GM12878 (cell line): ENCODE measurements around the gene POLRMT. TPM values are rescaled to one million over a fixed set of nuclear protein-coding genes. Genes with fewer than 3 reads are reported as not detected.
A peak's percentile ranks its signal among the peaks of the same experiment; 100 is the strongest.

Experiments
- ATAC-seq: fragments of 200-7000 bp; cut with Tn5 transposase; 3 replicates; pipeline ENCODE4 v1.9.1; 2020; ENCODE audit warnings: mild to moderate bottlenecking, moderate library complexity
- BruUV-seq: library from RNA; stranded (reverse); fragments of 400-500 nt; replicated peaks from 2 replicates; lab custom pipeline; 2021; lab: Mats Ljungman, UMichigan
- CTCF ChIA-PET: fragments of 300-600 bp; sonication (Branson Sonifier 250); formaldehyde crosslinking; extraction: SDS; loops from one replicate; lab custom pipeline; 2021; ENCODE audit warnings: inconsistent platforms; lab: Yijun Ruan, JAX
- POLR2A ChIA-PET: fragments of 350-600 bp; formaldehyde crosslinking; extraction: SDS; loops from one replicate; lab custom pipeline; 2021; ENCODE audit warnings: inconsistent platforms; lab: Charles Lee
- RAD21 ChIA-PET: fragments of 300-600 bp; sonication (Branson Sonifier 250); formaldehyde crosslinking; loops from one replicate; lab custom pipeline; 2023; ENCODE audit warnings: antibody characterized with exemption; ENCODE audit not compliant: unreplicated experiment; lab: Charles Lee
- SMC1A ChIA-PET: fragments of 300-600 bp; sonication (Branson Sonifier 250); formaldehyde crosslinking; loops from one replicate; lab custom pipeline; 2023; ENCODE audit not compliant: unreplicated experiment, uncharacterized antibody; lab: Charles Lee
- DNase-seq: peaks from one replicate; pipeline ENCODE4 v3.0.0-alpha.2; 2011; ENCODE audit warnings: low read depth, low spot score
- FAIRE-seq: peaks from 3 replicates; lab custom pipeline; 2011; peaks lifted over from hg19 to GRCh38; lab: Jason Lieb, UNC
- H2AFZ ChIP-seq: 2 replicates; pipeline ENCODE4 v1.6.0; 2011; ENCODE audit warnings: low read depth, low read length, control low read depth; ENCODE audit not compliant: control insufficient read depth
- H3K27ac ChIP-seq: 2 replicates; pipeline ENCODE4 v1.5.1; 2011; ENCODE audit warnings: control low read depth; ENCODE audit not compliant: control insufficient read depth, insufficient read depth
- H3K27me3 ChIP-seq, 2 experiments: replicated peaks in 1 of 2; 2 replicates each; pipeline versions ENCODE4 v1.6.0 to v1.6.1; 2011; ENCODE audit warnings: low read length in 1 of 2; ENCODE audit not compliant: control insufficient read depth in 2 of 2, insufficient read depth in 2 of 2
- H3K36me3 ChIP-seq, 2 experiments: 2 replicates each; pipeline ENCODE4 v1.5.1; 2011; ENCODE audit warnings: low read length in 1 of 2; ENCODE audit not compliant: control insufficient read depth in 2 of 2, insufficient read depth in 2 of 2
- H3K4me1 ChIP-seq: 2 replicates; pipeline ENCODE4 v1.6.1; 2011; ENCODE audit warnings: mild to moderate bottlenecking, low read length, moderate library complexity, mixed read lengths; ENCODE audit not compliant: control insufficient read depth, insufficient read depth
- H3K4me2 ChIP-seq: 2 replicates; pipeline ENCODE4 v1.6.0; 2011; ENCODE audit warnings: control low read depth; ENCODE audit not compliant: control insufficient read depth, insufficient read depth
- H3K4me3 ChIP-seq: fragments of 200-600 bp; sonication (generic); 2 replicates; pipeline ENCODE4 v1.5.1; 2016
- H3K79me2 ChIP-seq: 2 replicates; pipeline ENCODE4 v1.6.0; 2011; ENCODE audit warnings: low read length; ENCODE audit not compliant: control insufficient read depth, insufficient read depth
- H3K9ac ChIP-seq: 2 replicates; pipeline ENCODE4 v1.8.0; 2011; ENCODE audit warnings: low read length, control low read depth, mixed read lengths; ENCODE audit not compliant: control insufficient read depth, insufficient read depth
- H3K9me3 ChIP-seq: replicated peaks from 3 replicates; pipeline ENCODE4 v1.5.1; 2011; ENCODE audit warnings: mild to moderate bottlenecking, low read length; ENCODE audit not compliant: control insufficient read depth, insufficient read depth
- H4K20me1 ChIP-seq: 2 replicates; pipeline ENCODE4 v1.6.0; 2011; ENCODE audit not compliant: control insufficient read depth, insufficient read depth
- YBX1 ChIP-seq: fragments of 450-650 bp; IDR thresholded peaks from 2 replicates; pipeline ENCODE4 v1.6.1; 2016; ENCODE audit warnings: antibody characterized with exemption
- WGBS: methylation state at CpG from one replicate; pipeline ENCODE4 v1.1.6; 2016; ENCODE audit warnings: low lambda C conversion rate; ENCODE audit not compliant: insufficient replicate concordance, insufficient coverage; ENCODE audit errors: missing lambda C conversion rate; 5-methylcytosine and 5-hydroxymethylcytosine counted together
- in situ Hi-C: fragments of 300-500 bp; cut with MboI; formaldehyde crosslinking; loops from 9 replicates; pipeline ENCODE4 v1.14.3; 2018; ENCODE audit warnings: mixed read lengths
- intact Hi-C: fragments of 100-400 bp; cut with micrococcal nuclease; formaldehyde crosslinking; loops from one replicate; pipeline ENCODE4 v1.14.2; 2022; ENCODE audit not compliant: unreplicated experiment
- polyA plus RNA-seq, 11 experiments: library from polyadenylated mRNA; depleted of rRNA in 4 of 11; unstranded in 6 of 11; stranded (reverse) in 5 of 11; fragments of >200 nt; fragmentation: Nextera tagmentation in 4 of 11; fragmentation: Illumina TruSeq in 1 of 11; extraction: Ambion mirVana in 4 of 11; extraction: Trizol in 1 of 11; gene quantifications; 1 replicate in 1 of 11; 2 replicates in 10 of 11; pipeline versions ENCODE4 v1.2.1 to v1.2.3, GENCODE V29; 2011 to 2016; ENCODE audit warnings: inconsistent platforms in 2 of 11, missing spikeins in 2 of 11, low read depth in 1 of 11
- total RNA-seq, 4 experiments: library from RNA; depleted of rRNA in 3 of 4; stranded (reverse); fragments of >200 nt in 3 of 4; fragmentation: Illumina TruSeq in 1 of 4; extraction: Trizol in 1 of 4; gene quantifications; 2 replicates each; pipeline versions ENCODE4 v1.2.1 to v1.2.3, GENCODE V29; 2013 to 2021
- TF ChIP-seq, protein P1 (sequence below): fragments of 450-650 bp; IDR thresholded peaks from 2 replicates; pipeline ENCODE4 v1.6.1; 2016; ENCODE audit warnings: mild to moderate bottlenecking
- TF ChIP-seq, protein P2 (sequence below): fragments of 450-650 bp; IDR thresholded peaks from 2 replicates; pipeline ENCODE4 v1.6.1; 2016; ENCODE audit warnings: mild to moderate bottlenecking, moderate library complexity, borderline replicate concordance

Gene POLRMT
- total and polyA plus RNA-seq, 10 of the 15 experiments (the other 5 are each of a cell fraction or from before 2014, with no cell fraction given), result 9.9 to 57.6 (median 34.6) TPM

DNA sequence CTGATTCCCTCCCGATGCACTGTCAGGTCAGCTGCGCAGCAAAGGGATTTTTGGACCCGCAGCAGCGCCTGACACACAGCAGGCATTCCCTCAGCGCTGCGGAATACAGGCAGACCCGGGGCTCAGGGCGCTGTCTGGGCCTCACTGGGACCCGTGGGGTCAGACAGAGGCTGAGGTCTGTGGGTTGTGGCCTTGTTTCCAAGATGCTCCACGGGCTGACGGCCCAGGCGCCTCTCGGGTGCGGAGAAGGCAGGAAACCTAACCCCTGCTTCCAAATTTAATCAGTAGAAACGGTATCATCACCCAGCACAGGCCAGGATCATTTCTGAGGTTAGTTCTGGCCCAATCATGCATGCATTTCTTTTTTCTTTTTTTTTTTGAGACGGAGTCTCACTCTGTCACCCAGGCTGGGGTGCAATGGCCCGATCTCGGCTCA is 30.4 kb upstream of the POLRMT start:
- POLR2A ChIA-PET, result interaction anchor here (0.6 to 0.8 kb wide), 4 partner anchors 29 to 58 kb away, joined by 3 to 6 read pairs (median 4); partner anchors contain the start of gene POLRMT
- no peaks in the 10 kb centered on the region for H3K27me3 ChIP-seq
- H3K9me3 ChIP-seq, result no peaks in the 10 kb centered on the region; the same call in 2 of the 3 replicates
- H3K9ac ChIP-seq, result peak overlapping the region; percentile 75
- BruUV-seq, result no TSS peak
- peaks cover 43% of the 10 kb centered on the region for H3K79me2 ChIP-seq
- RAD21 ChIA-PET, result interaction anchor here (0.8 to 1.4 kb wide), 6 partner anchors 16 to 200 kb away, joined by 3 to 9 read pairs (median 3); no protein-coding TSS in a partner anchor
- SMC1A ChIA-PET, result interaction anchor here (0.9 to 1.3 kb wide), 3 partner anchors 11 to 70 kb away, joined by 3 to 4 read pairs (median 4); no protein-coding TSS in a partner anchor
- peaks cover 19% of the 10 kb centered on the region for H3K4me1 ChIP-seq
- no peak for DNase-seq
- H3K27ac ChIP-seq, result peak overlapping the region; percentile 74
- peaks cover 12% of the 10 kb centered on the region for H4K20me1 ChIP-seq
- 36% methylated on average over 17 of the region's 18 CpGs for WGBS
- H3K4me3 ChIP-seq, result peak overlapping the region; percentile 66
- CTCF ChIA-PET, result interaction anchor here (0.6 to 1.7 kb wide), 7 partner anchors 27 to 77 kb away, joined by 3 to 18 read pairs (median 3); partner anchors contain the start of gene POLRMT
- H2AFZ ChIP-seq, result peak overlapping the region; percentile 85
- intact Hi-C loops (loop anchor here (2.0 kb wide), 1 partner anchor 17 kb away; no protein-coding TSS in a partner anchor), in situ Hi-C loops (no loop called here)
- no peak for ATAC-seq
- no peak for TF ChIP-seq YBX1
- TF ChIP-seq, protein P1, sequence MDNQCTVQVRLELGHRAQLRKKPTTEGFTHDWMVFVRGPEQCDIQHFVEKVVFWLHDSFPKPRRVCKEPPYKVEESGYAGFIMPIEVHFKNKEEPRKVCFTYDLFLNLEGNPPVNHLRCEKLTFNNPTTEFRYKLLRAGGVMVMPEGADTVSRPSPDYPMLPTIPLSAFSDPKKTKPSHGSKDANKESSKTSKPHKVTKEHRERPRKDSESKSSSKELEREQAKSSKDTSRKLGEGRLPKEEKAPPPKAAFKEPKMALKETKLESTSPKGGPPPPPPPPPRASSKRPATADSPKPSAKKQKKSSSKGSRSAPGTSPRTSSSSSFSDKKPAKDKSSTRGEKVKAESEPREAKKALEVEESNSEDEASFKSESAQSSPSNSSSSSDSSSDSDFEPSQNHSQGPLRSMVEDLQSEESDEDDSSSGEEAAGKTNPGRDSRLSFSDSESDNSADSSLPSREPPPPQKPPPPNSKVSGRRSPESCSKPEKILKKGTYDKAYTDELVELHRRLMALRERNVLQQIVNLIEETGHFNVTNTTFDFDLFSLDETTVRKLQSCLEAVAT, result peak; percentile 97
- TF ChIP-seq, protein P2, sequence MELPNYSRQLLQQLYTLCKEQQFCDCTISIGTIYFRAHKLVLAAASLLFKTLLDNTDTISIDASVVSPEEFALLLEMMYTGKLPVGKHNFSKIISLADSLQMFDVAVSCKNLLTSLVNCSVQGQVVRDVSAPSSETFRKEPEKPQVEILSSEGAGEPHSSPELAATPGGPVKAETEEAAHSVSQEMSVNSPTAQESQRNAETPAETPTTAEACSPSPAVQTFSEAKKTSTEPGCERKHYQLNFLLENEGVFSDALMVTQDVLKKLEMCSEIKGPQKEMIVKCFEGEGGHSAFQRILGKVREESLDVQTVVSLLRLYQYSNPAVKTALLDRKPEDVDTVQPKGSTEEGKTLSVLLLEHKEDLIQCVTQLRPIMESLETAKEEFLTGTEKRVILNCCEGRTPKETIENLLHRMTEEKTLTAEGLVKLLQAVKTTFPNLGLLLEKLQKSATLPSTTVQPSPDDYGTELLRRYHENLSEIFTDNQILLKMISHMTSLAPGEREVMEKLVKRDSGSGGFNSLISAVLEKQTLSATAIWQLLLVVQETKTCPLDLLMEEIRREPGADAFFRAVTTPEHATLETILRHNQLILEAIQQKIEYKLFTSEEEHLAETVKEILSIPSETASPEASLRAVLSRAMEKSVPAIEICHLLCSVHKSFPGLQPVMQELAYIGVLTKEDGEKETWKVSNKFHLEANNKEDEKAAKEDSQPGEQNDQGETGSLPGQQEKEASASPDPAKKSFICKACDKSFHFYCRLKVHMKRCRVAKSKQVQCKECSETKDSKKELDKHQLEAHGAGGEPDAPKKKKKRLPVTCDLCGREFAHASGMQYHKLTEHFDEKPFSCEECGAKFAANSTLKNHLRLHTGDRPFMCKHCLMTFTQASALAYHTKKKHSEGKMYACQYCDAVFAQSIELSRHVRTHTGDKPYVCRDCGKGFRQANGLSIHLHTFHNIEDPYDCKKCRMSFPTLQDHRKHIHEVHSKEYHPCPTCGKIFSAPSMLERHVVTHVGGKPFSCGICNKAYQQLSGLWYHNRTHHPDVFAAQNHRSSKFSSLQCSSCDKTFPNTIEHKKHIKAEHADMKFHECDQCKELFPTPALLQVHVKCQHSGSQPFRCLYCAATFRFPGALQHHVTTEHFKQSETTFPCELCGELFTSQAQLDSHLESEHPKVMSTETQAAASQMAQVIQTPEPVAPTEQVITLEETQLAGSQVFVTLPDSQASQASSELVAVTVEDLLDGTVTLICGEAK, result peak; percentile 52
- peaks cover 0 to 5% of the 10 kb centered on the region in 2 experiments; a peak in 2 of 4 replicates for H3K36me3 ChIP-seq
- H3K4me2 ChIP-seq, result peak overlapping the region; percentile 98
- no peak for FAIRE-seq
